Measurements from ENCODE around the gene MCC. TPM values are rescaled to one million over a fixed set of nuclear protein-coding genes. Genes with fewer than 3 reads are reported as not detected.

Gene MCC
- total RNA-seq, 4 donors from 2014 or later: 17.1 to 90.7 (median 40.1) TPM

GRCh38 chr5:113273948-113274347 lies 214.3 kb downstream of the MCC start:
- DNase-seq: no peak
- no peak overlapping the region for H3K4me3 ChIP-seq
- H3K27ac ChIP-seq: no peak overlapping the region
- intact Hi-C loops (cut with DNase I; ENCODE audit: low total_unique reads): no loop called here
- H3K36me3 ChIP-seq: no peaks in the 10 kb centered on the region
- H3K4me1 ChIP-seq: peaks cover 0 to 7% of the 10 kb centered on the region in 2 donors
- no peaks in the 10 kb centered on the region for H3K9me3 ChIP-seq
- no peaks in the 10 kb centered on the region for H3K27me3 ChIP-seq
- TF ChIP-seq, protein P1, sequence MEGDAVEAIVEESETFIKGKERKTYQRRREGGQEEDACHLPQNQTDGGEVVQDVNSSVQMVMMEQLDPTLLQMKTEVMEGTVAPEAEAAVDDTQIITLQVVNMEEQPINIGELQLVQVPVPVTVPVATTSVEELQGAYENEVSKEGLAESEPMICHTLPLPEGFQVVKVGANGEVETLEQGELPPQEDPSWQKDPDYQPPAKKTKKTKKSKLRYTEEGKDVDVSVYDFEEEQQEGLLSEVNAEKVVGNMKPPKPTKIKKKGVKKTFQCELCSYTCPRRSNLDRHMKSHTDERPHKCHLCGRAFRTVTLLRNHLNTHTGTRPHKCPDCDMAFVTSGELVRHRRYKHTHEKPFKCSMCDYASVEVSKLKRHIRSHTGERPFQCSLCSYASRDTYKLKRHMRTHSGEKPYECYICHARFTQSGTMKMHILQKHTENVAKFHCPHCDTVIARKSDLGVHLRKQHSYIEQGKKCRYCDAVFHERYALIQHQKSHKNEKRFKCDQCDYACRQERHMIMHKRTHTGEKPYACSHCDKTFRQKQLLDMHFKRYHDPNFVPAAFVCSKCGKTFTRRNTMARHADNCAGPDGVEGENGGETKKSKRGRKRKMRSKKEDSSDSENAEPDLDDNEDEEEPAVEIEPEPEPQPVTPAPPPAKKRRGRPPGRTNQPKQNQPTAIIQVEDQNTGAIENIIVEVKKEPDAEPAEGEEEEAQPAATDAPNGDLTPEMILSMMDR (IDR thresholded peaks at IDR 0.05): no peak
- no peak for TF ChIP-seq POLR2A (IDR thresholded peaks at IDR 0.05)

DNA sequence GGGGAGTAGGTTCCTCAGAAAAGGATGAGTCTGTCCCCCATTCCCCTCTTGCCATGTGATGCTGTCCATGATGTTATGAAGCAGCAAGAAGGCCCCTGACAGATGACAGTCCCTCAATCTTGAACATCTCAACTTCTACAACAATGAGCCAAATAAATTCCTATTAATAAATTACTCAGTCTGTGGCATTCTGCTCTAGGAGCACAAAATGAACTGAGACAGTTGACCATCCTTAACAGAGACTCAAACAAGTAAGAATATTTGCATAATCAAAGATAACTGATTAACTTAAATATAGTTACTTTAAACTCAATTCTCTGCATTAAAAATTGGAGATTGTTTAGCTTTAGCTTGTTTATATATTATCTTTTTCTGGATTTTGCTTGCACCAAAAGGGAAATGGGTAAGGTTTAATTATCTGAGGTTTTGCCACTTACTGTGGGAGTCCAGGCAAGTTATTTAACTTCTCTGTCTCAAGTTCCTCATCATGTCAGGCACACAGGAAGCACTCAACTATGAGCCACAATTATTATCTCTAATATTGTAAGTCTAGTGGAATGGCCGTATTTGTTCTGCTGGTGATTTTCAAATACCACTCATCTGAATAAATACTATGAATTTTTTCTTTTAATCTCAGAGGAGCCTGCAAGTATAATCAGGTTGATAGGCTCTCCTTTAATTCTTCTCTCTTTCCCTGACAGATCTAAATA lies 216.4 kb downstream of the MCC start:
- Histone ChIP-seq H3K27ac (no peak overlapping the region), H3K4me3 (no peak overlapping the region), H3K9me3 (no peaks in the 10 kb centered on the region), H3K27me3 (no peaks in the 10 kb centered on the region), H3K4me1 (peaks cover 0 to 7% of the 10 kb centered on the region in 2 donors), H3K36me3 (no peaks in the 10 kb centered on the region)
- DNase-seq: no peak
- no peak for TF ChIP-seq POLR2A (IDR thresholded peaks at IDR 0.05)
- TF ChIP-seq, protein P1 (IDR thresholded peaks at IDR 0.05): no peak
- intact Hi-C loops (cut with DNase I; ENCODE audit: low total_unique reads): no loop called here

DNA sequence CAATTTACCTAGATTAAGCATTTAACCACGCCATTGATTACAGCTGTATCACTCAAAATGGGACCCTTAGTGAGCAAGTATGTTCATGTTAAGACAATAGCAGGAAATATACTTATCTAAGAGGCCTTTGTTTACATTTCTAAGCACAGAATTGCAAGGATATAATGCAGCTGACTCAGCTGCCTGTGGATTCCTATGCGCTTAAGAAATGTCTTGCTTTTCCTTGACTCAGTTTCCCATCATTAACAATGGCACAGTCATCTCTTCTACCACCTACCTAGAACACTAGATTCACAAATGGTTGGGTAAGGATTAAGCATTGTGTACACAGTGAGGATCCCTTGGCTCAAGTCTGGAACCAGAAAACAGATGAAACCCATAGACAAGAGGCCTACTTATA lies 217.2 kb downstream of the MCC start:
- intact Hi-C loops (cut with DNase I; ENCODE audit: low total_unique reads): no loop called here
- no peak for TF ChIP-seq POLR2A (IDR thresholded peaks at IDR 0.05)
- TF ChIP-seq, protein P1 (IDR thresholded peaks at IDR 0.05): no peak
- DNase-seq: no peak
- no peaks in the 10 kb centered on the region for H3K36me3 ChIP-seq
- no peaks in the 10 kb centered on the region for H3K27me3 ChIP-seq
- no peak overlapping the region for H3K27ac ChIP-seq
- H3K4me3 ChIP-seq: no peak overlapping the region
- H3K4me1 ChIP-seq: peaks cover 0 to 7% of the 10 kb centered on the region in 2 donors
- no peaks in the 10 kb centered on the region for H3K9me3 ChIP-seq

- Histone ChIP-seq H3K27me3 (no peaks in the 10 kb centered on the region), H3K36me3 (no peaks in the 10 kb centered on the region), H3K4me3 (no peak overlapping the region), H3K4me1 (peaks cover 0 to 7% of the 10 kb centered on the region in 2 donors), H3K9me3 (no peaks in the 10 kb centered on the region), H3K27ac (no peak overlapping the region)
- TF ChIP-seq, protein P1 (IDR thresholded peaks at IDR 0.05): no peak
- DNase-seq: no peak
- intact Hi-C loops (cut with DNase I; ENCODE audit: low total_unique reads): no loop called here
These were observed 218.2 kb downstream of the MCC start for GRCh38 chr5:113270086-113270485.

DNA sequence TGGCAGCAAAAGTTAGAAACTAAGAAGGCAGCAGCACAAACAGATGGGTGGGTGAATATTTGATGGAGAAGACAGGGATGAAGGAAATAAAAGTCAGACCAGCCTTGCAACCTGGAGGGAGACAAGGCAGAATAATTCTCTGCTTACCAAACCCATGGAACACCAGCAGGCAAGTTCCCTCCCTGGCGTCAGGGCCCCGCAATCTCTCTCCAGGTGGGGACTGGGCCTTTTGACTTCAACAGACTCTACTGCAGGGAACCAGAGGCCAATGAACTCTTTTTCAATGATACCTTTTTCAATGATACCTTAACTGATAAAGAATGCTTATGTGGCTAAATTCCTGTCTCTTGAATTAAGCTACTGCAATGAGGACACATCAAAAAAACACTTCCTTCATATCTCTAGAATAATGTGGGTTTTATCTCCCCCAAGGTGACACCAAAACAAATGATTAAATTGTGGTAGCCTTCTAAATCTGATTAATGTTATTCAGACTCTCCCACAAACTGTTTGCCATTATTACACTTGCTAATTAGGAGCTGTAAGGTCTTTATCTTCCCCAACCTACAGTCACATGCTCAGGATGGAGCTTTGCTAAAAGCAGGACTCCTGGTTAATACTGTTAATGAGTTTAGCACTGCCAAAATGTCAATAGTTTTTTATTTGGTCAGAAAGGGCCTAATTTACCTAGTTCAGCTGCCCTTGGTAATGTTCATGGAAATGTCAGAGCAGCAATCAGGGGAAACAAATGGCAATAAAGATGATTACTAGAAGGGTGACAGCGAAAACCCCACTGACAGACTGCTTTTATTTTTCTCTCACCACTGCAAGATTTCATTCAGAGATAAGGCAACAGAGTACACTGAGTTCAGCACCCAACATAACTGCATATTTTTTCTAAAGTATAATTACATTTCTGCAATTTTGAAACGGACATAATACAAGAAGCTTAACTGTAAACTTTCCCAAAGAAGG lies 218.9 kb downstream of the MCC start:
- no peaks in the 10 kb centered on the region for H3K27me3 ChIP-seq
- H3K36me3 ChIP-seq: no peaks in the 10 kb centered on the region
- DNase-seq: no peak
- no peak overlapping the region for H3K4me3 ChIP-seq
- TF ChIP-seq POLR2A (IDR thresholded peaks at IDR 0.05): no peak
- TF ChIP-seq, protein P1 (IDR thresholded peaks at IDR 0.05): no peak
- H3K4me1 ChIP-seq: peaks cover 0 to 7% of the 10 kb centered on the region in 2 donors
- no peaks in the 10 kb centered on the region for H3K9me3 ChIP-seq
- no peak overlapping the region for H3K27ac ChIP-seq
- intact Hi-C loops (cut with DNase I; ENCODE audit: low total_unique reads): no loop called here

Measured in uterus (tissue), 4 donors.